HepG2 (cell line): Measurements from ENCODE around the gene TBKBP1. TPM values are rescaled to one million over a fixed set of nuclear protein-coding genes. Genes with fewer than 3 reads are reported as not detected.

ENCODE experiments used
- ARHGAP35 ChIP-seq: sonication (generic); formaldehyde crosslinking; IDR thresholded peaks from 2 replicates; pipeline ENCODE4 v1.9.0; 2022; ENCODE audit warnings: mild to moderate bottlenecking, inconsistent platforms, moderate library complexity, missing genetic modification reagents, borderline replicate concordance
- CBX2 ChIP-seq, 2 experiments: fragments of 200-600 bp in 1 of 2; sonication (generic); formaldehyde crosslinking in 1 of 2; IDR thresholded peaks; 2 replicates each; pipeline versions ENCODE4 v1.7.0 to v1.8.1; 2018 to 2022; ENCODE audit warnings: low read depth in 2 of 2, low read length in 1 of 2, mild to moderate bottlenecking in 1 of 2, missing genetic modification reagents in 1 of 2
- FOXJ3 ChIP-seq: sonication (generic); formaldehyde crosslinking; IDR thresholded peaks from 2 replicates; pipeline ENCODE4 v1.4.0; 2020; ENCODE audit warnings: missing genetic modification reagents, mild to moderate bottlenecking, borderline replicate concordance
- GABPB1 ChIP-seq: IDR thresholded peaks from 2 replicates; pipeline ENCODE4 v1.6.1; 2016; ENCODE audit warnings: mild to moderate bottlenecking, missing genetic modification reagents, moderate library complexity, missing compliant biosample characterization
- MXD4 ChIP-seq: IDR thresholded peaks from 2 replicates; pipeline ENCODE4 v1.6.1; 2016; ENCODE audit warnings: mild to moderate bottlenecking, missing biosample characterization, missing genetic modification reagents
- NCOA2 ChIP-seq: sonication (generic); formaldehyde crosslinking; IDR thresholded peaks from 2 replicates; pipeline ENCODE4 v1.8.0; 2022; ENCODE audit warnings: inconsistent platforms
- NFAT5 ChIP-seq: sonication (generic); formaldehyde crosslinking; IDR thresholded peaks from 2 replicates; pipeline ENCODE4 v1.4.0; 2020; ENCODE audit warnings: missing genetic modification reagents
- PPARG ChIP-seq: conservative IDR thresholded peaks from 2 replicates; pipeline ENCODE4 v1.6.1; 2016; ENCODE audit warnings: missing biosample characterization, missing genetic modification reagents
- THAP11 ChIP-seq: IDR thresholded peaks from 2 replicates; pipeline ENCODE4 v1.6.1; 2016; ENCODE audit warnings: missing biosample characterization, missing genetic modification reagents
- ZBED4 ChIP-seq: sonication (generic); formaldehyde crosslinking; IDR thresholded peaks from 2 replicates; pipeline ENCODE4 v1.4.0; 2020; ENCODE audit warnings: missing genetic modification reagents, borderline replicate concordance
- ZFP90 ChIP-seq: sonication (generic); formaldehyde crosslinking; IDR thresholded peaks from 2 replicates; pipeline ENCODE4 v1.8.0; 2022; ENCODE audit warnings: missing genetic modification reagents, mild to moderate bottlenecking, inconsistent platforms, borderline replicate concordance
- ZGPAT ChIP-seq: IDR thresholded peaks from 2 replicates; pipeline ENCODE4 v1.6.1; 2016; ENCODE audit warnings: mild to moderate bottlenecking
- ZMYM4 ChIP-seq: sonication (generic); formaldehyde crosslinking; IDR thresholded peaks from 2 replicates; pipeline ENCODE4 v1.8.1; 2023; ENCODE audit warnings: mild to moderate bottlenecking, missing genetic modification reagents
- ZNF138 ChIP-seq: sonication (generic); formaldehyde crosslinking; IDR thresholded peaks from 2 replicates; pipeline ENCODE4 v1.5.0; 2020; ENCODE audit warnings: mild to moderate bottlenecking, low read depth, missing genetic modification reagents
- ZNF207 ChIP-seq: fragments of 450-650 bp; IDR thresholded peaks from 2 replicates; pipeline ENCODE4 v1.6.1; 2016; ENCODE audit warnings: antibody characterized with exemption, borderline replicate concordance
- ZNF746 ChIP-seq: sonication (generic); formaldehyde crosslinking; IDR thresholded peaks from 2 replicates; pipeline ENCODE4 v1.8.0; 2022; ENCODE audit warnings: mild to moderate bottlenecking, missing genetic modification reagents
- polyA plus RNA-seq, 8 experiments: library from polyadenylated mRNA; depleted of rRNA in 3 of 8; stranded (reverse) in 7 of 8; unstranded in 1 of 8; fragments of >200 nt; fragmentation: Illumina TruSeq in 4 of 8; extraction: Trizol in 4 of 8; gene quantifications; 2 replicates each; pipeline versions ENCODE4 v1.2.1 to v1.2.3, GENCODE V29; 2011 to 2016; ENCODE audit warnings: low read depth in 4 of 8, missing spikeins in 1 of 8, mixed read lengths in 1 of 8; ENCODE audit not compliant: insufficient read depth in 1 of 8
- total RNA-seq, 5 experiments: library from RNA; depleted of rRNA; stranded (reverse); fragments of >200 nt; fragmentation: Illumina TruSeq; extraction: Trizol; gene quantifications; 2 replicates each; pipeline ENCODE4 v1.2.3, GENCODE V29; 2016; ENCODE audit warnings: low read depth in 1 of 5

The TBKBP1 gene
- total and polyA plus RNA-seq, 2 of the 13 experiments (the other 11 are each of a cell fraction or from before 2014, with no cell fraction given): 2.6 to 7.0 TPM

GRCh38 chr17:47650525-47651522 is 43.1 kb upstream of the TBKBP1 start (continued):
- peak; percentile 60; the same call in 1 of the 2 replicates for TF ChIP-seq ZBED4
- TF ChIP-seq NFAT5 (CRISPR knock-in tag): no peak
- peak; percentile 42; the same call in 1 of the 2 replicates for TF ChIP-seq FOXJ3
- TF ChIP-seq ZNF138 (CRISPR knock-in tag): no peak
- TF ChIP-seq GABPB1 (CRISPR knock-in tag): peak; percentile 89
- peak; percentile 85 for TF ChIP-seq THAP11 (CRISPR knock-in tag)
- no peak for TF ChIP-seq CBX2 (IDR thresholded peaks at IDR 0.05; ENCODE audit: low read depth, low read length)
- TF ChIP-seq CBX2 (CRISPR knock-in tag; IDR thresholded peaks at IDR 0.05; ENCODE audit: low read depth): no peak
- TF ChIP-seq PPARG: no peak; the same call in 1 of the 2 replicates
- TF ChIP-seq ZGPAT (CRISPR knock-in tag): peak; percentile 49; the same call in 1 of the 2 replicates
- TF ChIP-seq ZNF746 (CRISPR knock-in tag): peak; percentile 95
- 0 out of 2 replicates have a peak, but pooled peaks have one; percentile 35 for TF ChIP-seq NCOA2
- peak; percentile 76 for TF ChIP-seq ZMYM4
- peak; percentile 89; the same call in 1 of the 2 replicates for TF ChIP-seq MXD4 (CRISPR knock-in tag)
- TF ChIP-seq ZNF207: no peak
- TF ChIP-seq ARHGAP35 (CRISPR knock-in tag): no peak
- TF ChIP-seq ZFP90: peak; percentile 41; the same call in 1 of the 2 replicates
